Measurements from ENCODE around the gene IGHMBP2. TPM values are rescaled to one million over a fixed set of nuclear protein-coding genes. Genes with fewer than 3 reads are reported as not detected.

The IGHMBP2 gene
- total RNA-seq, 4 donors from 2014 or later, result 25.2 to 195 (median 111) TPM

DNA sequence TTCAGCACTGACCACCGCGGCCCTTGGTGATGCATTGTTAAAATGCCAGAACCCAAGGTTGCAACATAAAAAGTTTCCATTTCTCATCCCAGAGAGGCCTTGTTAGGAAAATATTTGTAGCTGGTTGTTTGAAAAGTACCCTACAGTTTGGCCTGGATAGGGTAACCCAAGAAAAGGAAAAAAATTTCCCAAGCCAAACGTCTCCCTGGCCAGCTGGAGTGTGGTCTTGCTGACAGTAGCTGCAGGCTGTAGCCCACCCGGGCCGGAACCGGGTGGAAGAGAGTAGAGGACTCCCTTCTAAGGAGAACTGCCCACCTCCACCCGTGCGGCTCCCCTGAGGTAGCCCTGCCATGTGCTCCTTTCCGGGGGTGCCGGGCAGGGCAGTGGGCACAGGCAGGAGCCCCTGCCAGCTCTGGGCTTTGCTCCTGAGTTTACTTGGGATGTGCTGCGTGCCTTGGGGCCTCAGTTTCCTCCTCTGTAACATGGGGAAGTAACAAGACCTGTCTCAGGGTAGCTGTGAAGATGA lies 38.5 kb downstream of the IGHMBP2 start:
- Histone ChIP-seq H3K36me3 (peaks cover 0 to 5% (median 0%) of the 10 kb centered on the region in 4 donors), H3K27me3 (no peaks in the 10 kb centered on the region), H3K4me1 (peaks cover 13 to 28% (median 21%) of the 10 kb centered on the region in 4 donors), H3K27ac (peak overlapping the region; percentile 79 to 89 (median 83)), H3K4me3 (no peak overlapping the region), H3K9me3 (no peaks in the 10 kb centered on the region)
- in situ Hi-C loops (cut with MboI; ENCODE audit: low pct_ligation_motif_present in 1 of 4, low pct_unique_long_range_greater_than_20kb in 1 of 4, low sequenced_read_pairs in 3 of 4), result no loop called here
- TF ChIP-seq POLR2A (IDR thresholded peaks at IDR 0.05) (no peak), EP300 (IDR thresholded peaks at IDR 0.05; ENCODE audit: low read depth) (no peak), POLR2AphosphoS5 (IDR thresholded peaks at IDR 0.05) (no peak)
- TF ChIP-seq, protein P1, sequence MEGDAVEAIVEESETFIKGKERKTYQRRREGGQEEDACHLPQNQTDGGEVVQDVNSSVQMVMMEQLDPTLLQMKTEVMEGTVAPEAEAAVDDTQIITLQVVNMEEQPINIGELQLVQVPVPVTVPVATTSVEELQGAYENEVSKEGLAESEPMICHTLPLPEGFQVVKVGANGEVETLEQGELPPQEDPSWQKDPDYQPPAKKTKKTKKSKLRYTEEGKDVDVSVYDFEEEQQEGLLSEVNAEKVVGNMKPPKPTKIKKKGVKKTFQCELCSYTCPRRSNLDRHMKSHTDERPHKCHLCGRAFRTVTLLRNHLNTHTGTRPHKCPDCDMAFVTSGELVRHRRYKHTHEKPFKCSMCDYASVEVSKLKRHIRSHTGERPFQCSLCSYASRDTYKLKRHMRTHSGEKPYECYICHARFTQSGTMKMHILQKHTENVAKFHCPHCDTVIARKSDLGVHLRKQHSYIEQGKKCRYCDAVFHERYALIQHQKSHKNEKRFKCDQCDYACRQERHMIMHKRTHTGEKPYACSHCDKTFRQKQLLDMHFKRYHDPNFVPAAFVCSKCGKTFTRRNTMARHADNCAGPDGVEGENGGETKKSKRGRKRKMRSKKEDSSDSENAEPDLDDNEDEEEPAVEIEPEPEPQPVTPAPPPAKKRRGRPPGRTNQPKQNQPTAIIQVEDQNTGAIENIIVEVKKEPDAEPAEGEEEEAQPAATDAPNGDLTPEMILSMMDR (IDR thresholded peaks at IDR 0.05), result no peak
- intact Hi-C loops (cut with DNase I; ENCODE audit: low total_unique reads), result no loop called here
- DNase-seq, result no peak
- 70% methylated on average over 11 of the region's 11 CpGs; no CpG with 5 or more reads in 1 of the 2 donors for WGBS, 2 donors (ENCODE audit: low coverage in 1 of 2)

GRCh38 chr11:68942751-68943271 lies 39.1 kb downstream of the IGHMBP2 start:
- Histone ChIP-seq H3K4me3 (no peak overlapping the region), H3K36me3 (no peaks in the 10 kb centered on the region), H3K4me1 (peaks cover 13 to 29% (median 21%) of the 10 kb centered on the region in 4 donors), H3K27me3 (no peaks in the 10 kb centered on the region), H3K9me3 (no peaks in the 10 kb centered on the region), H3K27ac (peak overlapping the region; percentile 79 to 89 (median 83))
- TF ChIP-seq POLR2AphosphoS5 (IDR thresholded peaks at IDR 0.05) (peak in 1 of 3 donors; percentile 25), EP300 (IDR thresholded peaks at IDR 0.05; ENCODE audit: low read depth) (peak; percentile 31)
- TF ChIP-seq, protein P1 (IDR thresholded peaks at IDR 0.05), result no peak
- peak; percentile 23 for DNase-seq
- intact Hi-C loops (cut with DNase I; ENCODE audit: low total_unique reads) (no loop called here), in situ Hi-C loops (cut with MboI; ENCODE audit: low pct_ligation_motif_present in 1 of 4, low pct_unique_long_range_greater_than_20kb in 1 of 4, low sequenced_read_pairs in 3 of 4) (no loop called here)
- 33% methylated on average over 5 of the region's 9 CpGs; no CpG with 5 or more reads in 1 of the 2 donors for WGBS, 2 donors (ENCODE audit: low coverage in 1 of 2)

GRCh38 chr11:68946416-68947090 lies 42.9 kb downstream of the IGHMBP2 start:
- Histone ChIP-seq H3K27ac (peak overlapping the region; percentile 79 to 89 (median 83)), H3K27me3 (no peaks in the 10 kb centered on the region), H3K9me3 (no peaks in the 10 kb centered on the region), H3K36me3 (no peaks in the 10 kb centered on the region), H3K4me1 (peaks cover 13 to 29% (median 21%) of the 10 kb centered on the region in 4 donors), H3K4me3 (no peak overlapping the region)
- intact Hi-C loops (cut with DNase I; ENCODE audit: low total_unique reads) (loop anchor here (5.0 kb wide), 1 partner anchor 56 kb away; no protein-coding TSS in a partner anchor), in situ Hi-C loops (cut with MboI; ENCODE audit: low pct_ligation_motif_present in 1 of 4, low pct_unique_long_range_greater_than_20kb in 1 of 4, low sequenced_read_pairs in 3 of 4) (no loop called here)
- WGBS, 2 donors (ENCODE audit: low coverage in 1 of 2), result 34 to 60% methylated on average over 5 to 18 of the region's 18 CpGs
- TF ChIP-seq POLR2AphosphoS5 (IDR thresholded peaks at IDR 0.05), result peak; percentile 28 to 59 (median 41)
- TF ChIP-seq POLR2A (IDR thresholded peaks at IDR 0.05), result no peak
- no peak for DNase-seq

GRCh38 chr11:68947151-68947550 lies 43.5 kb downstream of the IGHMBP2 start:
- Histone ChIP-seq H3K36me3 (no peaks in the 10 kb centered on the region), H3K4me1 (peaks cover 13 to 28% (median 20%) of the 10 kb centered on the region in 4 donors)
- no peak for DNase-seq

More at GRCh38 chr11:68947151-68947550, 43.5 kb downstream of the IGHMBP2 start:
- Histone ChIP-seq H3K27me3 (no peaks in the 10 kb centered on the region), H3K4me3 (no peak overlapping the region), H3K27ac (peak overlapping the region; percentile 79 to 89 (median 83)), H3K9me3 (no peaks in the 10 kb centered on the region)
- TF ChIP-seq POLR2AphosphoS5 (IDR thresholded peaks at IDR 0.05) (no peak), POLR2A (IDR thresholded peaks at IDR 0.05) (no peak), EP300 (IDR thresholded peaks at IDR 0.05; ENCODE audit: low read depth) (no peak)
- TF ChIP-seq, protein P1 (IDR thresholded peaks at IDR 0.05), result no peak
- intact Hi-C loops (cut with DNase I; ENCODE audit: low total_unique reads) (loop anchor here (5.0 kb wide), 1 partner anchor 55 kb away; no protein-coding TSS in a partner anchor), in situ Hi-C loops (cut with MboI; ENCODE audit: low pct_ligation_motif_present in 1 of 4, low pct_unique_long_range_greater_than_20kb in 1 of 4, low sequenced_read_pairs in 3 of 4) (no loop called here)
- 80 to 85% methylated on average over 5 to 11 of the region's 11 CpGs for WGBS, 2 donors (ENCODE audit: low coverage in 1 of 2)
